ENCODE measurements around the gene RHOBTB3. TPM values are rescaled to one million over a fixed set of nuclear protein-coding genes. Genes with fewer than 3 reads are reported as not detected.
A peak's percentile ranks its signal among the peaks of the same experiment; 100 is the strongest.
"Not testable (repeated sequence)": the region's sequence is repeated elsewhere in the genome, so short reads cannot be mapped to it uniquely, and the experiment has no call there.

Gene RHOBTB3
- total RNA-seq, 6 experiments from 2014 or later = 24.1 to 49.1 (median 38.9) TPM

DNA sequence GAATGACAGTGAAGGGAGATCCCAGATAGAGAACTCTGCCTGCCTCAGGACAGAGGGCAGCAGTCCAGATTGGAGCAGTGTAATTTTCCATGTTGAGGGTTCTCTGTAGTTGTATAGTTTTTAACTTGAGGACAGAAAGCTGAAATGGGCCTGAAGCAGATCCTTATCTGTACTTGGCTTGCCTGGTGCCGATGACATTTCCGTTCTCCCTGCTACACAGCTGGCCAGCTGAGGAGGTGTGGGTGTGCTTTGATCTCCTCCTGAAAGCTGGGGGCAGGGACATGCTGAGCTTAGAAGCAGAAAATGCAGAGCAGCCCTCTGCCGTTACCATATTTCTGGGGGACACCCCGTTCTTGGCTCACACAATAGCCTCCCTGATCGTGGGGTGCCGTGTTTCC is 80.9 kb downstream of the RHOBTB3 start:
- H3K9me3 ChIP-seq = no peaks in the 10 kb centered on the region
- 32% methylated on average over 4 of the region's 6 CpGs for WGBS (ENCODE audit: insufficient coverage, low coverage, low lambda C conversion rate, missing lambda C conversion rate)
- peak in 3 of 4 donors; percentile 17 to 45 (median 21) for ATAC-seq

GRCh38 chr5:95813035-95813434 is 81.9 kb downstream of the RHOBTB3 start:
- WGBS (ENCODE audit: insufficient coverage, low coverage, low lambda C conversion rate, missing lambda C conversion rate) = 59% methylated on average over 8 of the region's 8 CpGs
- H3K36me3 ChIP-seq = peaks cover 0 to 29% (median 16%) of the 10 kb centered on the region in 4 donors

More for the DNA sequence above, 80.9 kb downstream of the RHOBTB3 start:
- Histone ChIP-seq H3K27me3 (no peaks in the 10 kb centered on the region), H3K27ac (peak overlapping the region in 1 of 3 donors; percentile 8), H3K4me3 (no peak overlapping the region), H3K36me3 (peaks cover 0 to 29% (median 15%) of the 10 kb centered on the region in 4 donors), H3K4me1 (peaks cover 0 to 37% (median 16%) of the 10 kb centered on the region in 4 donors)
- TF ChIP-seq, protein P1, sequence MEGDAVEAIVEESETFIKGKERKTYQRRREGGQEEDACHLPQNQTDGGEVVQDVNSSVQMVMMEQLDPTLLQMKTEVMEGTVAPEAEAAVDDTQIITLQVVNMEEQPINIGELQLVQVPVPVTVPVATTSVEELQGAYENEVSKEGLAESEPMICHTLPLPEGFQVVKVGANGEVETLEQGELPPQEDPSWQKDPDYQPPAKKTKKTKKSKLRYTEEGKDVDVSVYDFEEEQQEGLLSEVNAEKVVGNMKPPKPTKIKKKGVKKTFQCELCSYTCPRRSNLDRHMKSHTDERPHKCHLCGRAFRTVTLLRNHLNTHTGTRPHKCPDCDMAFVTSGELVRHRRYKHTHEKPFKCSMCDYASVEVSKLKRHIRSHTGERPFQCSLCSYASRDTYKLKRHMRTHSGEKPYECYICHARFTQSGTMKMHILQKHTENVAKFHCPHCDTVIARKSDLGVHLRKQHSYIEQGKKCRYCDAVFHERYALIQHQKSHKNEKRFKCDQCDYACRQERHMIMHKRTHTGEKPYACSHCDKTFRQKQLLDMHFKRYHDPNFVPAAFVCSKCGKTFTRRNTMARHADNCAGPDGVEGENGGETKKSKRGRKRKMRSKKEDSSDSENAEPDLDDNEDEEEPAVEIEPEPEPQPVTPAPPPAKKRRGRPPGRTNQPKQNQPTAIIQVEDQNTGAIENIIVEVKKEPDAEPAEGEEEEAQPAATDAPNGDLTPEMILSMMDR (IDR thresholded peaks at IDR 0.05) = no peak
- TF ChIP-seq POLR2A (IDR thresholded peaks at IDR 0.05) = no peak
- intact Hi-C loops (cut with DNase I) = no loop called here
- DNase-seq = no peak

DNA sequence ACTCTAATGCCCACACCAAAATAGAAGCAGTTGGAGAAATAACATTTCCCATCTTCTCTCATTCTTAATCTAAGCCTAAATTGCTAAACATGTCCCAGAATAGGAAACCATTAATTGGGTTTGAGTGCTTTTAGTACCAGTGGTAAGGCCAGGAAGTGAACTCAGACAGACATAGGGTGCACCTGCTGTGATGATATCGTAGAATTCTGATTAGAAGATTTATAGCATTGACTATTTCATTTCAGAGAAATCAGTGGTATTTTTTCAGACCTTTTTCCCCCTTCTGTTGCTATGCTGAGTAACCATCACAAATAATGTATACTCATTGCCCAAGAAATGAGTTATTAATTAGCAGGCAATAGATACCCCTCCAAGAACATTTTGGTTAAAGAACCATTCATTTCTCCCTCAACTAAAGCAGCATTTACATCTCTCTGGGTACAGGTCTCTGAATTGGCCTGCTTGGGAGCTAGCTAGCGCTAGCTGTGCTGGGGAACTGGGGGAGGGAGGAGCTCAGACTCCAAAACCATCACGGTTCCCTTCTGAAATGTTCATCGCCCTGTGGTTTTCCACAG is 84.1 kb downstream of the RHOBTB3 start:
- Histone ChIP-seq H3K27me3 (no peaks in the 10 kb centered on the region), H3K9me3 (no peaks in the 10 kb centered on the region), H3K36me3 (peaks cover 0 to 29% (median 16%) of the 10 kb centered on the region in 4 donors), H3K4me3 (no peak overlapping the region), H3K27ac (no peak overlapping the region), H3K4me1 (peaks cover 0 to 54% (median 16%) of the 10 kb centered on the region in 4 donors)
- 65% methylated on average over 4 of the region's 4 CpGs for WGBS (ENCODE audit: insufficient coverage, low coverage, low lambda C conversion rate, missing lambda C conversion rate)
- DNase-seq (no peak), ATAC-seq (no peak)
- intact Hi-C loops (cut with DNase I) = no loop called here
- no peak for TF ChIP-seq POLR2A (IDR thresholded peaks at IDR 0.05)
- TF ChIP-seq, protein P1 (IDR thresholded peaks at IDR 0.05) = no peak

More at GRCh38 chr5:95813035-95813434, 81.9 kb downstream of the RHOBTB3 start:
- H3K9me3 ChIP-seq; H3K4me3 ChIP-seq; intact Hi-C loops (cut with DNase I); DNase-seq; H3K27ac ChIP-seq; H3K27me3 ChIP-seq: not testable (repeated sequence)
- peak; percentile 12 for TF ChIP-seq POLR2A (IDR thresholded peaks at IDR 0.05)
- peak in 2 of 4 donors; percentile 38 to 43 for ATAC-seq
- peaks cover 0 to 47% (median 18%) of the 10 kb centered on the region in 4 donors for H3K4me1 ChIP-seq

DNA sequence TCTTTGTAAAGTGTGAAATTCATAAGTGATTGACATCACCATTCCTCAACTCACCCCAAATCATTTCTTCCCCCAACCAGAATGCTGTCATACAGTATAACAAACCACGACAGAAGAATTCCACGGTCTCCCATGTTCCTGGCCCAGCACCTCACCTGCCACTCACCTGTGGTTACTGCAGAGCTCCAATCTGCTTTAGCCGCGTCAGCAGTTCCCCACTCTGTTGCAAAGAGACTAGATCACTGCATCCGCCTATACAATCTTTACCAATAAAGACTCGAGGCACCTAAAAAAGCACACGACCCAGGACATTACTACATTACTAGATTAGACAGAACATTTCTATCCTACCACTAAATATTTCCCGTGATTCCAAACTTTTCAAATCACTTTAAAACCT is 85.2 kb downstream of the RHOBTB3 start:
- TF ChIP-seq POLR2A (IDR thresholded peaks at IDR 0.05) = no peak
- TF ChIP-seq, protein P1 (IDR thresholded peaks at IDR 0.05) = no peak
- H3K9me3 ChIP-seq = no peaks in the 10 kb centered on the region
- DNase-seq (no peak), ATAC-seq (no peak)
- peaks cover 0 to 57% (median 13%) of the 10 kb centered on the region in 4 donors for H3K4me1 ChIP-seq
- no peak overlapping the region for H3K4me3 ChIP-seq
- no peak overlapping the region for H3K27ac ChIP-seq
- peaks cover 0 to 29% (median 16%) of the 10 kb centered on the region in 4 donors for H3K36me3 ChIP-seq
- intact Hi-C loops (cut with DNase I) = no loop called here
- H3K27me3 ChIP-seq = no peaks in the 10 kb centered on the region
- WGBS (ENCODE audit: insufficient coverage, low coverage, low lambda C conversion rate, missing lambda C conversion rate) = 88% methylated on average over 8 of the region's 8 CpGs

DNA sequence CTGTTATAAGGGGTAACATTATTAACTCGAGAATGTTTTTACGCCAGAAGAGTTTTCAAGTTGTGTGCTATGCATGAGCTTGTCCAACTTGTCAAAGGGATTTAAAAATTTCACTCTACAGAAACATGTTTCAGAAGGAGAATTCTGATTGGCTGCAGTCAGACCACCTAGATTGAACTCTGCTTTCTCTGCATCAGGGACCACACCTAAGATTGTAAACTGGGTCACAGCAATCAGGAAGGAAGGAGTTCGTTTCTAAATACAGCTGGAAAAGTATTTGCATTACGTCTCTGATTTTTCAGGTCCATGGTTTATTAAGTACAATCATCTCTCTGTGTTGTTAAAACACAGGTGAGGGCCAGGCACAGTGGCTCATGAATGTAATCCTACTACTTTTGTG is 85.6 kb downstream of the RHOBTB3 start:
- DNase-seq = no peak
- Histone ChIP-seq H3K9me3 (no peaks in the 10 kb centered on the region), H3K4me1 (peaks cover 0 to 57% (median 13%) of the 10 kb centered on the region in 4 donors), H3K36me3 (peaks cover 0 to 29% (median 16%) of the 10 kb centered on the region in 4 donors), H3K27me3 (no peaks in the 10 kb centered on the region), H3K27ac (no peak overlapping the region), H3K4me3 (no peak overlapping the region)
- no peak for ATAC-seq
- TF ChIP-seq POLR2A (IDR thresholded peaks at IDR 0.05) = no peak
- TF ChIP-seq, protein P1 (IDR thresholded peaks at IDR 0.05) = no peak
- 73% methylated on average over 4 of the region's 4 CpGs for WGBS (ENCODE audit: insufficient coverage, low coverage, low lambda C conversion rate, missing lambda C conversion rate)
- intact Hi-C loops (cut with DNase I) = no loop called here
